ENCODE results near the gene MZB1.

Gene MZB1

GRCh38 chr5:139408191-139408590 lies 18.5 kb upstream of the MZB1 start:
- H3K27ac ChIP-seq (ENCODE audit: low read length): no peak overlapping the region
- no peak overlapping the region for H3K4me3 ChIP-seq (ENCODE audit: low read length)
- H3K9ac ChIP-seq (ENCODE audit: low read length): no peak overlapping the region
- peaks cover 8% of the 10 kb centered on the region for H3K36me3 ChIP-seq (ENCODE audit: control insufficient read depth, low read depth, low read length)
- H3K9me3 ChIP-seq (ENCODE audit: control insufficient read depth, low read depth, low read length): no peaks in the 10 kb centered on the region
- no peaks in the 10 kb centered on the region for H3K27me3 ChIP-seq (ENCODE audit: control insufficient read depth, insufficient read depth, low read length)
- H3K4me1 ChIP-seq (ENCODE audit: control insufficient read depth, low read depth, low read length): peaks cover 10% of the 10 kb centered on the region

GRCh38 chr5:139407517-139407916 lies 17.8 kb upstream of the MZB1 start:
- H3K27ac ChIP-seq (ENCODE audit: low read length): no peak overlapping the region
- peaks cover 4% of the 10 kb centered on the region for H3K36me3 ChIP-seq (ENCODE audit: control insufficient read depth, low read depth, low read length)
- H3K9me3 ChIP-seq (ENCODE audit: control insufficient read depth, low read depth, low read length): no peaks in the 10 kb centered on the region
- H3K4me1 ChIP-seq (ENCODE audit: control insufficient read depth, low read depth, low read length): peaks cover 11% of the 10 kb centered on the region
- H3K9ac ChIP-seq (ENCODE audit: low read length): no peak overlapping the region
- H3K27me3 ChIP-seq (ENCODE audit: control insufficient read depth, insufficient read depth, low read length): no peaks in the 10 kb centered on the region
- no peak overlapping the region for H3K4me3 ChIP-seq (ENCODE audit: low read length)

- no peak overlapping the region for H3K27ac ChIP-seq (ENCODE audit: low read length)
- peaks cover 4% of the 10 kb centered on the region for H3K36me3 ChIP-seq (ENCODE audit: control insufficient read depth, low read depth, low read length)
- H3K27me3 ChIP-seq (ENCODE audit: control insufficient read depth, insufficient read depth, low read length): no peaks in the 10 kb centered on the region
- no peak overlapping the region for H3K9ac ChIP-seq (ENCODE audit: low read length)
- no peak overlapping the region for H3K4me3 ChIP-seq (ENCODE audit: low read length)
- H3K4me1 ChIP-seq (ENCODE audit: control insufficient read depth, low read depth, low read length): peaks cover 11% of the 10 kb centered on the region
- no peaks in the 10 kb centered on the region for H3K9me3 ChIP-seq (ENCODE audit: control insufficient read depth, low read depth, low read length)
Measured at GRCh38 chr5:139406963-139407362, 17.2 kb upstream of the MZB1 start.

GRCh38 chr5:139404484-139404840 lies 14.7 kb upstream of the MZB1 start:
- Histone ChIP-seq H3K4me1 (ENCODE audit: control insufficient read depth, low read depth, low read length) (peaks cover 11% of the 10 kb centered on the region), H3K27ac (ENCODE audit: low read length) (peak overlapping the region; percentile 60), H3K4me3 (ENCODE audit: low read length) (peak overlapping the region; percentile 78)

GRCh38 chr5:139403787-139404483 lies 14.2 kb upstream of the MZB1 start, which contains the start of gene SPATA24:
SPATA24 (minus strand) TSS chr5:139404089; CDS start chr5:139404060, 29 bp downstream.
- Histone ChIP-seq H3K9ac (ENCODE audit: low read length) (peak within 1 kb of the TSS; percentile 75), H3K9me3 (ENCODE audit: control insufficient read depth, low read depth, low read length) (no peaks in the 10 kb centered on the region), H3K4me1 (ENCODE audit: control insufficient read depth, low read depth, low read length) (peaks cover 11% of the 10 kb centered on the region), H3K27ac (ENCODE audit: low read length) (peak within 1 kb of the TSS; percentile 71), H3K27me3 (ENCODE audit: control insufficient read depth, insufficient read depth, low read length) (no peaks in the 10 kb centered on the region), H3K4me3 (ENCODE audit: low read length) (peak within 1 kb of the TSS; percentile 78), H3K36me3 (ENCODE audit: control insufficient read depth, low read depth, low read length) (peaks cover 6% of the 10 kb centered on the region)

More at GRCh38 chr5:139404484-139404840, 14.7 kb upstream of the MZB1 start:
- no peaks in the 10 kb centered on the region for H3K9me3 ChIP-seq (ENCODE audit: control insufficient read depth, low read depth, low read length)
- peak overlapping the region; percentile 75 for H3K9ac ChIP-seq (ENCODE audit: low read length)
- no peaks in the 10 kb centered on the region for H3K27me3 ChIP-seq (ENCODE audit: control insufficient read depth, insufficient read depth, low read length)
- peaks cover 6% of the 10 kb centered on the region for H3K36me3 ChIP-seq (ENCODE audit: control insufficient read depth, low read depth, low read length)

GRCh38 chr5:139403418-139403786 lies 13.7 kb upstream of the MZB1 start:
- peaks cover 11% of the 10 kb centered on the region for H3K4me1 ChIP-seq (ENCODE audit: control insufficient read depth, low read depth, low read length)
- peak overlapping the region; percentile 75 for H3K9ac ChIP-seq (ENCODE audit: low read length)
- H3K27ac ChIP-seq (ENCODE audit: low read length): no peak overlapping the region

GRCh38 chr5:139402561-139403158 lies 12.9 kb upstream of the MZB1 start:
- Histone ChIP-seq H3K36me3 (ENCODE audit: control insufficient read depth, low read depth, low read length) (peaks cover 6% of the 10 kb centered on the region), H3K27ac (ENCODE audit: low read length) (no peak overlapping the region), H3K4me1 (ENCODE audit: control insufficient read depth, low read depth, low read length) (peaks cover 11% of the 10 kb centered on the region), H3K27me3 (ENCODE audit: control insufficient read depth, insufficient read depth, low read length) (no peaks in the 10 kb centered on the region), H3K9me3 (ENCODE audit: control insufficient read depth, low read depth, low read length) (no peaks in the 10 kb centered on the region), H3K9ac (ENCODE audit: low read length) (no peak overlapping the region), H3K4me3 (ENCODE audit: low read length) (no peak overlapping the region)

More at GRCh38 chr5:139403418-139403786, 13.7 kb upstream of the MZB1 start:
- Histone ChIP-seq H3K27me3 (ENCODE audit: control insufficient read depth, insufficient read depth, low read length) (no peaks in the 10 kb centered on the region), H3K36me3 (ENCODE audit: control insufficient read depth, low read depth, low read length) (peaks cover 6% of the 10 kb centered on the region), H3K9me3 (ENCODE audit: control insufficient read depth, low read depth, low read length) (no peaks in the 10 kb centered on the region), H3K4me3 (ENCODE audit: low read length) (peak overlapping the region; percentile 78)

GRCh38 chr5:139401546-139401945 lies 11.8 kb upstream of the MZB1 start:
- Histone ChIP-seq H3K36me3 (ENCODE audit: control insufficient read depth, low read depth, low read length) (peaks cover 6% of the 10 kb centered on the region), H3K4me3 (ENCODE audit: low read length) (no peak overlapping the region), H3K27ac (ENCODE audit: low read length) (no peak overlapping the region), H3K9ac (ENCODE audit: low read length) (no peak overlapping the region), H3K4me1 (ENCODE audit: control insufficient read depth, low read depth, low read length) (peaks cover 11% of the 10 kb centered on the region), H3K9me3 (ENCODE audit: control insufficient read depth, low read depth, low read length) (no peaks in the 10 kb centered on the region), H3K27me3 (ENCODE audit: control insufficient read depth, insufficient read depth, low read length) (no peaks in the 10 kb centered on the region)

GRCh38 chr5:139399501-139400121 lies 9.9 kb upstream of the MZB1 start:
- Histone ChIP-seq H3K9ac (ENCODE audit: low read length) (no peak overlapping the region), H3K27me3 (ENCODE audit: control insufficient read depth, insufficient read depth, low read length) (peaks cover 13% of the 10 kb centered on the region), H3K4me3 (ENCODE audit: low read length) (no peak overlapping the region), H3K27ac (ENCODE audit: low read length) (no peak overlapping the region), H3K4me1 (ENCODE audit: control insufficient read depth, low read depth, low read length) (peaks cover 13% of the 10 kb centered on the region), H3K9me3 (ENCODE audit: control insufficient read depth, low read depth, low read length) (no peaks in the 10 kb centered on the region), H3K36me3 (ENCODE audit: control insufficient read depth, low read depth, low read length) (peaks cover 6% of the 10 kb centered on the region)

GRCh38 chr5:139397921-139398320 lies 8.2 kb upstream of the MZB1 start:
- peaks cover 3% of the 10 kb centered on the region for H3K4me1 ChIP-seq (ENCODE audit: control insufficient read depth, low read depth, low read length)

GRCh38 chr5:139396691-139397090 lies 7.0 kb upstream of the MZB1 start:
- peaks cover 3% of the 10 kb centered on the region for H3K4me1 ChIP-seq (ENCODE audit: control insufficient read depth, low read depth, low read length)

More at GRCh38 chr5:139397921-139398320, 8.2 kb upstream of the MZB1 start:
- no peaks in the 10 kb centered on the region for H3K9me3 ChIP-seq (ENCODE audit: control insufficient read depth, low read depth, low read length)
- no peak overlapping the region for H3K27ac ChIP-seq (ENCODE audit: low read length)
- peaks cover 6% of the 10 kb centered on the region for H3K36me3 ChIP-seq (ENCODE audit: control insufficient read depth, low read depth, low read length)
- no peak overlapping the region for H3K4me3 ChIP-seq (ENCODE audit: low read length)
- H3K27me3 ChIP-seq (ENCODE audit: control insufficient read depth, insufficient read depth, low read length): peaks cover 29% of the 10 kb centered on the region
- H3K9ac ChIP-seq (ENCODE audit: low read length): no peak overlapping the region

More at GRCh38 chr5:139396691-139397090, 7.0 kb upstream of the MZB1 start:
- Histone ChIP-seq H3K27ac (ENCODE audit: low read length) (no peak overlapping the region), H3K4me3 (ENCODE audit: low read length) (no peak overlapping the region), H3K9me3 (ENCODE audit: control insufficient read depth, low read depth, low read length) (no peaks in the 10 kb centered on the region), H3K36me3 (ENCODE audit: control insufficient read depth, low read depth, low read length) (peaks cover 6% of the 10 kb centered on the region), H3K9ac (ENCODE audit: low read length) (no peak overlapping the region), H3K27me3 (ENCODE audit: control insufficient read depth, insufficient read depth, low read length) (peaks cover 41% of the 10 kb centered on the region)
